H9 (cell line): Measurements from ENCODE around the gene EPSTI1. TPM values are rescaled to one million over a fixed set of nuclear protein-coding genes. Genes with fewer than 3 reads are reported as not detected.

ENCODE experiments used
- DNase-seq: peaks from one replicate; pipeline ENCODE4 v3.0.0-alpha.2; 2017
- H2AFZ ChIP-seq: one replicate; pipeline ENCODE4 v1.6.1; 2013; ENCODE audit warnings: mild to moderate bottlenecking, low read length, control low read depth, moderate library complexity
- H2AK5ac ChIP-seq: 2 replicates; pipeline ENCODE4 v1.6.1; 2013; ENCODE audit warnings: low read length, control low read depth, mixed read lengths; ENCODE audit not compliant: insufficient read length
- H2BK120ac ChIP-seq: one replicate; pipeline ENCODE4 v1.6.1; 2013; ENCODE audit warnings: low read depth, mild to moderate bottlenecking, low read length, control low read depth, inconsistent platforms; ENCODE audit not compliant: poor library complexity, severe bottlenecking
- H2BK12ac ChIP-seq: 2 replicates; pipeline ENCODE4 v1.6.1; 2013; ENCODE audit warnings: low read length, control low read depth, mixed read lengths, low read depth; ENCODE audit not compliant: insufficient read length
- H2BK15ac ChIP-seq: 2 replicates; pipeline ENCODE4 v1.6.1; 2013; ENCODE audit warnings: low read depth, low read length, control low read depth
- H2BK20ac ChIP-seq: one replicate; pipeline ENCODE4 v1.6.1; 2013; ENCODE audit warnings: low read depth, mild to moderate bottlenecking, low read length, control low read depth, inconsistent platforms; ENCODE audit not compliant: poor library complexity, severe bottlenecking
- H2BK5ac ChIP-seq: 2 replicates; pipeline ENCODE4 v1.6.1; 2013; ENCODE audit warnings: low read length, control low read depth, mixed read lengths; ENCODE audit not compliant: insufficient read length
- H3K14ac ChIP-seq: 2 replicates; pipeline ENCODE4 v1.6.1; 2013; ENCODE audit warnings: low read length, control low read depth; ENCODE audit not compliant: insufficient read depth
- H3K18ac ChIP-seq: 2 replicates; pipeline ENCODE4 v1.6.1; 2013; ENCODE audit warnings: low read depth, mild to moderate bottlenecking, mixed read lengths, low read length, control low read depth; ENCODE audit not compliant: insufficient read length
- H3K23ac ChIP-seq: 2 replicates; pipeline ENCODE4 v1.6.1; 2013; ENCODE audit warnings: low read length, control low read depth, mixed read lengths, low read depth; ENCODE audit not compliant: insufficient read length
- H3K23me2 ChIP-seq: 2 replicates; pipeline ENCODE4 v1.6.1; 2013; ENCODE audit warnings: low read depth, mild to moderate bottlenecking, mixed read lengths, low read length, control low read depth; ENCODE audit not compliant: insufficient read length, poor library complexity, severe bottlenecking
- H3K27ac ChIP-seq: 2 replicates; pipeline ENCODE4 v1.5.1; 2013; ENCODE audit warnings: low read length, control low read depth, mixed read lengths, low read depth; ENCODE audit not compliant: insufficient read length
- H3K27me3 ChIP-seq: 2 replicates; pipeline ENCODE4 v1.6.1; 2013; ENCODE audit warnings: low read length, control low read depth, inconsistent platforms; ENCODE audit not compliant: insufficient read depth
- H3K4ac ChIP-seq: 2 replicates; pipeline ENCODE4 v1.6.1; 2013; ENCODE audit warnings: low read depth, mild to moderate bottlenecking, control low read depth, inconsistent platforms, low read length, moderate library complexity
- H3K4me1 ChIP-seq: 2 replicates; pipeline ENCODE4 v1.6.1; 2013; ENCODE audit warnings: low read length, control low read depth, inconsistent platforms; ENCODE audit not compliant: insufficient read depth
- H3K4me2 ChIP-seq: 2 replicates; pipeline ENCODE4 v1.6.1; 2013; ENCODE audit warnings: low read length, control low read depth, mixed read lengths; ENCODE audit not compliant: insufficient read length, insufficient read depth
- H3K56ac ChIP-seq: 2 replicates; pipeline ENCODE4 v1.6.1; 2013; ENCODE audit warnings: low read depth, mild to moderate bottlenecking, mixed read lengths, low read length, control low read depth; ENCODE audit not compliant: insufficient read length
- H3K79me1 ChIP-seq: 2 replicates; pipeline ENCODE4 v1.6.1; 2013; ENCODE audit warnings: low read depth, mild to moderate bottlenecking, moderate library complexity, low read length, control low read depth, inconsistent platforms; ENCODE audit not compliant: insufficient read depth, poor library complexity, severe bottlenecking
- H3K79me2 ChIP-seq: 2 replicates; pipeline ENCODE4 v1.6.1; 2013; ENCODE audit warnings: low read length, control low read depth, inconsistent platforms; ENCODE audit not compliant: insufficient read depth
- H3K9ac ChIP-seq: 2 replicates; pipeline ENCODE4 v1.6.1; 2013; ENCODE audit warnings: low read length, control low read depth, mixed read lengths; ENCODE audit not compliant: insufficient read length; ENCODE audit errors: extremely low read depth
- H3K9me3 ChIP-seq: one replicate; pipeline ENCODE4 v1.6.1; 2013; ENCODE audit warnings: low read depth, low read length, inconsistent platforms; ENCODE audit not compliant: control insufficient read depth
- H3T11ph ChIP-seq: one replicate; pipeline ENCODE4 v1.6.1; 2013; ENCODE audit warnings: mild to moderate bottlenecking, low read length, control low read depth, inconsistent platforms
- H4K20me1 ChIP-seq: one replicate; pipeline ENCODE4 v1.6.1; 2013; ENCODE audit not compliant: control insufficient read depth, insufficient read length, insufficient read depth
- H4K5ac ChIP-seq: 2 replicates; pipeline ENCODE4 v1.6.1; 2013; ENCODE audit warnings: low read depth, mild to moderate bottlenecking, mixed read lengths, low read length, control low read depth; ENCODE audit not compliant: insufficient read length
- H4K8ac ChIP-seq: replicated peaks from 2 replicates; pipeline ENCODE4 v1.6.1; 2013; ENCODE audit warnings: low read length, control low read depth, mixed read lengths, low read depth; ENCODE audit not compliant: insufficient read length
- H4K91ac ChIP-seq: 2 replicates; pipeline ENCODE4 v1.6.1; 2013; ENCODE audit warnings: low read depth, mild to moderate bottlenecking, moderate library complexity, mixed read lengths, low read length, control low read depth; ENCODE audit not compliant: insufficient read length
- H3K27ac Mint-ChIP-seq, 3 experiments: 2 replicates in 2 of 3; 3 replicates in 1 of 3; pipeline ENCODE4 v1.8.0; 2020 to 2021; ENCODE audit warnings: mixed read lengths in 3 of 3, mild to moderate bottlenecking in 1 of 3, moderate library complexity in 1 of 3
- H3K27me3 Mint-ChIP-seq: 2 replicates; pipeline ENCODE4 v1.8.0; 2021; ENCODE audit warnings: low read depth, mild to moderate bottlenecking, moderate library complexity, mixed read lengths
- H3K36me3 Mint-ChIP-seq, 3 experiments: 2 replicates in 2 of 3; 3 replicates in 1 of 3; pipeline ENCODE4 v1.8.0; 2020 to 2021; ENCODE audit warnings: low read depth in 3 of 3, mixed read lengths in 3 of 3; ENCODE audit not compliant: insufficient read depth in 1 of 3
- H3K4me1 Mint-ChIP-seq, 2 experiments: 2 replicates each; pipeline ENCODE4 v1.8.0; 2020; ENCODE audit warnings: mixed read lengths in 2 of 2
- H3K4me3 Mint-ChIP-seq, 2 experiments: 2 replicates in 1 of 2; 3 replicates in 1 of 2; pipeline ENCODE4 v1.8.0; 2020 to 2021; ENCODE audit warnings: mild to moderate bottlenecking in 2 of 2, mixed read lengths in 2 of 2, moderate library complexity in 1 of 2
- H3K9me3 Mint-ChIP-seq, 2 experiments: 2 replicates in 1 of 2; 3 replicates in 1 of 2; pipeline ENCODE4 v1.8.0; 2020; ENCODE audit warnings: mild to moderate bottlenecking in 2 of 2, mixed read lengths in 2 of 2, moderate library complexity in 1 of 2
- WGBS: extraction: QIAGEN DNeasy Blood & Tissue Kit; methylation state at CpG from one replicate; pipeline ENCODE4 v1.1.7; 2013; ENCODE audit warnings: missing lambda C conversion rate, low lambda C conversion rate, mixed read lengths; ENCODE audit not compliant: insufficient read length; ENCODE audit errors: extremely low coverage; 5-methylcytosine and 5-hydroxymethylcytosine counted together
- total RNA-seq: library from RNA; stranded (reverse); gene quantifications from 2 replicates; pipeline ENCODE4 v1.2.1, GENCODE V29; 2021
- TF ChIP-seq, protein P1 (sequence below): fragments of 200-600 bp; sonication (generic); conservative IDR thresholded peaks from 3 replicates; pipeline ENCODE4 v1.8.0; 2021; ENCODE audit warnings: antibody characterized with exemption, mild to moderate bottlenecking

The EPSTI1 gene
- total RNA-seq, 1 experiment from 2014 or later = 0.70 TPM

DNA sequence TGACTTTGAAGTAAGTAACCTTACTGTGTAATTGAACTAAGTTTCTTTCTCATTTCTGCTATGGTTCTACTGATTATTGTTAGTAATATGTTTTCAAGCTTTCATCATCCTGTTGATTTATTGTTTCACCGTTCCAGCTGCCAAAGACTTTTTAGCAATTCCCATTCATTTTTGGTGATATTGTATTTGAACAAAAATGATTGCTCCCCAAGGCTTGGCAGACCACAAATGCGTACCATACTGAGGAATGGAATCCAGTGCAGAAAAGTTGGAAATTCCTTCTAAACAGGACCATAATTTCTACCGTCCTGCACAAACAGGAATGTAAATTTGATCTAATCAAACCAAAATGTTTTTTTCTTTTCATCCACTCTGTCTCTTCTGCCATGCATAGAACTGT, 10.7 kb downstream of the EPSTI1 start:
- Histone ChIP-seq H2BK15ac (no peak overlapping the region), H2AK5ac (no peak overlapping the region), H4K8ac (no peak overlapping the region), H4K20me1 (no peaks in the 10 kb centered on the region), H2AFZ (no peak overlapping the region), H3K14ac (no peak overlapping the region), H3K4me1 (peaks cover 3% of the 10 kb centered on the region; the same call in 1 of the 2 replicates), H3K9ac (no peak overlapping the region), H3K56ac (no peak overlapping the region), H4K91ac (no peak overlapping the region), H3K4me2 (no peak overlapping the region), H2BK20ac (no peak overlapping the region), H3K23ac (no peak overlapping the region), H3K27me3 (no peaks in the 10 kb centered on the region), H2BK120ac (no peak overlapping the region), H4K5ac (no peak overlapping the region), H2BK5ac (no peak overlapping the region), H3K4ac (no peak overlapping the region), H3K18ac (no peak overlapping the region), H3K27ac (no peak overlapping the region), H3K23me2 (no peaks in the 10 kb centered on the region), H3K9me3 (no peaks in the 10 kb centered on the region), H3T11ph (no peak overlapping the region), H2BK12ac (no peak overlapping the region), H3K79me1 (no peaks in the 10 kb centered on the region), H3K79me2 (no peaks in the 10 kb centered on the region)
- no peak for DNase-seq
- Mint-ChIP-seq H3K9me3 (no peaks in the 10 kb centered on the region; a peak in 2 of 5 replicates), H3K4me3 (no peak overlapping the region), H3K27ac (no peak overlapping the region), H3K27me3 (no peaks in the 10 kb centered on the region), H3K4me1 (peaks cover 34 to 37% of the 10 kb centered on the region in 2 experiments), H3K36me3 (0 out of 7 replicates have a peak, but pooled peaks cover 0 to 2% (median 0%) of the 10 kb centered on the region in 3 experiments)
- WGBS = no CpG with 5 or more reads among the region's 3 CpGs
- TF ChIP-seq, protein P1, sequence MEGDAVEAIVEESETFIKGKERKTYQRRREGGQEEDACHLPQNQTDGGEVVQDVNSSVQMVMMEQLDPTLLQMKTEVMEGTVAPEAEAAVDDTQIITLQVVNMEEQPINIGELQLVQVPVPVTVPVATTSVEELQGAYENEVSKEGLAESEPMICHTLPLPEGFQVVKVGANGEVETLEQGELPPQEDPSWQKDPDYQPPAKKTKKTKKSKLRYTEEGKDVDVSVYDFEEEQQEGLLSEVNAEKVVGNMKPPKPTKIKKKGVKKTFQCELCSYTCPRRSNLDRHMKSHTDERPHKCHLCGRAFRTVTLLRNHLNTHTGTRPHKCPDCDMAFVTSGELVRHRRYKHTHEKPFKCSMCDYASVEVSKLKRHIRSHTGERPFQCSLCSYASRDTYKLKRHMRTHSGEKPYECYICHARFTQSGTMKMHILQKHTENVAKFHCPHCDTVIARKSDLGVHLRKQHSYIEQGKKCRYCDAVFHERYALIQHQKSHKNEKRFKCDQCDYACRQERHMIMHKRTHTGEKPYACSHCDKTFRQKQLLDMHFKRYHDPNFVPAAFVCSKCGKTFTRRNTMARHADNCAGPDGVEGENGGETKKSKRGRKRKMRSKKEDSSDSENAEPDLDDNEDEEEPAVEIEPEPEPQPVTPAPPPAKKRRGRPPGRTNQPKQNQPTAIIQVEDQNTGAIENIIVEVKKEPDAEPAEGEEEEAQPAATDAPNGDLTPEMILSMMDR = no peak
